ENCODE measurements around the gene AASS.

AASS gene

DNA sequence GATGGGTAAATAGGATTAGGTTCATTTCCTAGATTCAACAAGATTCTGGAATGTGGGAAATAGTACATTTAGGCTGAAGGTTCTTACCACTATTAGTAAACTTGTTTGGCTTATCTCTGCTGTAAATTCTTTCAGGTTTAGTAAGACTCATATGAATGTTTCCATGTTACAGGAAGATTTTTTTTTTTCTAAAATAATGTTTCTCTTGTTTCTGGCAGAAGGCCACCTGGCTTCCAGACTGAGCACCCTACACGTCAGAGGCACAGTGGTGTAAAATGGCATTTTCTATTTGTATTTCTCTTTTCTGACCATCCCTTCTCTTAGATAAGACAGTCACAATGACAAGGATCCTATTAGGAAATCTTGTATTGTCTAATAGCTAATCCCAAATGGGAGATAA is 22.7 kb upstream of the AASS start:
- no peak for TF ChIP-seq EZH2phosphoT487 (conservative IDR thresholded peaks at IDR 0.05; ENCODE audit: low read length)
- no peak for TF ChIP-seq CTCF (IDR thresholded peaks at IDR 0.05; ENCODE audit: insufficient read depth, low read length, poor library complexity, severe bottlenecking)
- H3K27me3 ChIP-seq (ENCODE audit: low read length): no peaks in the 10 kb centered on the region
- H3K4me2 ChIP-seq (ENCODE audit: low read depth, low read length, poor library complexity, severe bottlenecking): no peak overlapping the region
- no peak overlapping the region for H3K27ac ChIP-seq (ENCODE audit: low read depth, low read length)
- H3K4me3 ChIP-seq (ENCODE audit: insufficient read depth, low read length, poor library complexity, severe bottlenecking): no peak overlapping the region
- no peak overlapping the region for H3K9ac ChIP-seq (ENCODE audit: low read length)
- no peaks in the 10 kb centered on the region for H3K9me3 ChIP-seq (ENCODE audit: insufficient read depth, low read length)
- H4K20me1 ChIP-seq (ENCODE audit: low read depth, low read length): no peaks in the 10 kb centered on the region
- H3F3A ChIP-seq (ENCODE audit: insufficient read depth): no peaks in the 10 kb centered on the region
- no peaks in the 10 kb centered on the region for H3K36me3 ChIP-seq (ENCODE audit: low read length)
- no peaks in the 10 kb centered on the region for H3K79me2 ChIP-seq (ENCODE audit: insufficient read depth, low read length)
- H2AFZ ChIP-seq (ENCODE audit: low read depth, low read length, severe bottlenecking): no peak overlapping the region
- H3K9me2 ChIP-seq (replicated peaks; ENCODE audit: insufficient read depth, low read length): no peaks in the 10 kb centered on the region

GRCh38 chr7:122166275-122166674 is 22.2 kb upstream of the AASS start:
- Histone ChIP-seq H3K4me2 (ENCODE audit: low read depth, low read length, poor library complexity, severe bottlenecking) (no peak overlapping the region), H3K27me3 (ENCODE audit: low read length) (no peaks in the 10 kb centered on the region), H3K36me3 (ENCODE audit: low read length) (no peaks in the 10 kb centered on the region), H3K27ac (ENCODE audit: low read depth, low read length) (no peak overlapping the region), H3K9me3 (ENCODE audit: insufficient read depth, low read length) (no peaks in the 10 kb centered on the region), H3K9ac (ENCODE audit: low read length) (no peak overlapping the region), H4K20me1 (ENCODE audit: low read depth, low read length) (no peaks in the 10 kb centered on the region), H2AFZ (ENCODE audit: low read depth, low read length, severe bottlenecking) (no peak overlapping the region), H3K4me3 (ENCODE audit: insufficient read depth, low read length, poor library complexity, severe bottlenecking) (no peak overlapping the region), H3K79me2 (ENCODE audit: insufficient read depth, low read length) (no peaks in the 10 kb centered on the region), H3F3A (ENCODE audit: insufficient read depth) (no peaks in the 10 kb centered on the region), H3K9me2 (replicated peaks; ENCODE audit: insufficient read depth, low read length) (no peaks in the 10 kb centered on the region)
- TF ChIP-seq EZH2phosphoT487 (conservative IDR thresholded peaks at IDR 0.05; ENCODE audit: low read length) (no peak), CTCF (IDR thresholded peaks at IDR 0.05; ENCODE audit: insufficient read depth, low read length, poor library complexity, severe bottlenecking) (no peak)

DNA sequence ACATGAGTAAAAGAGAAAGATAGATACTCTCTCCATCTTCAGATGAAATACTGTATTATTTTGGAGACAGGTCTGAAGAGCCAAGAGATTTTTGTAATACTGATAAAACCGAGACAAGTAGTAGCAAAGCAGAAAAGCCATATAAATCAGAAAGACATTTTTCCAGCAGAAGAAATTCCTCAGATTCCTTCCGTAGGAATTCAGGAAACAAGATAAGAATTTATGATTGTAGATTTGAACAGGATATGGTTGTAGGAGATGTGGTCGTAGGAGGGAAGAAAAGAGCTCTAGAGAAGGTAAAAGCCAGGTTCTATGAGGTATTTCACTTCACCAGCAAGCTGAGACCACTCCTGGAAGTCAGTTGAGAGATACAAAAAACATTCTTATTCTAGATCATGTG is 17.6 kb upstream of the AASS start:
- no peaks in the 10 kb centered on the region for H3K9me3 ChIP-seq (ENCODE audit: insufficient read depth, low read length)
- no peak overlapping the region for H3K9ac ChIP-seq (ENCODE audit: low read length)
- H3K4me2 ChIP-seq (ENCODE audit: low read depth, low read length, poor library complexity, severe bottlenecking): no peak overlapping the region
- H3K4me3 ChIP-seq (ENCODE audit: insufficient read depth, low read length, poor library complexity, severe bottlenecking): no peak overlapping the region
- H3F3A ChIP-seq (ENCODE audit: insufficient read depth): no peaks in the 10 kb centered on the region
- no peaks in the 10 kb centered on the region for H4K20me1 ChIP-seq (ENCODE audit: low read depth, low read length)
- no peaks in the 10 kb centered on the region for H3K9me2 ChIP-seq (replicated peaks; ENCODE audit: insufficient read depth, low read length)
- no peak overlapping the region for H2AFZ ChIP-seq (ENCODE audit: low read depth, low read length, severe bottlenecking)
- H3K27me3 ChIP-seq (ENCODE audit: low read length): no peaks in the 10 kb centered on the region
- no peak overlapping the region for H3K27ac ChIP-seq (ENCODE audit: low read depth, low read length)
- H3K79me2 ChIP-seq (ENCODE audit: insufficient read depth, low read length): no peaks in the 10 kb centered on the region
- TF ChIP-seq EZH2phosphoT487 (conservative IDR thresholded peaks at IDR 0.05; ENCODE audit: low read length) (no peak), CTCF (IDR thresholded peaks at IDR 0.05; ENCODE audit: insufficient read depth, low read length, poor library complexity, severe bottlenecking) (no peak)
- H3K36me3 ChIP-seq (ENCODE audit: low read length): no peaks in the 10 kb centered on the region

- no peaks in the 10 kb centered on the region for H4K20me1 ChIP-seq (ENCODE audit: low read depth, low read length)
- no peaks in the 10 kb centered on the region for H3K79me2 ChIP-seq (ENCODE audit: insufficient read depth, low read length)
- H3K27ac ChIP-seq (ENCODE audit: low read depth, low read length): no peak overlapping the region
- no peak overlapping the region for H2AFZ ChIP-seq (ENCODE audit: low read depth, low read length, severe bottlenecking)
- H3K27me3 ChIP-seq (ENCODE audit: low read length): no peaks in the 10 kb centered on the region
- H3K9me3 ChIP-seq (ENCODE audit: insufficient read depth, low read length): no peaks in the 10 kb centered on the region
- H3K9me2 ChIP-seq (replicated peaks; ENCODE audit: insufficient read depth, low read length): no peaks in the 10 kb centered on the region
- no peak for TF ChIP-seq EZH2phosphoT487 (conservative IDR thresholded peaks at IDR 0.05; ENCODE audit: low read length)
- TF ChIP-seq CTCF (IDR thresholded peaks at IDR 0.05; ENCODE audit: insufficient read depth, low read length, poor library complexity, severe bottlenecking): no peak
- no peak overlapping the region for H3K4me3 ChIP-seq (ENCODE audit: insufficient read depth, low read length, poor library complexity, severe bottlenecking)
- H3K36me3 ChIP-seq (ENCODE audit: low read length): no peaks in the 10 kb centered on the region
- no peaks in the 10 kb centered on the region for H3F3A ChIP-seq (ENCODE audit: insufficient read depth)
- H3K9ac ChIP-seq (ENCODE audit: low read length): no peak overlapping the region
- no peak overlapping the region for H3K4me2 ChIP-seq (ENCODE audit: low read depth, low read length, poor library complexity, severe bottlenecking)
These were observed 11.5 kb upstream of the AASS start for GRCh38 chr7:122155566-122155965.

Measured in SU-DHL-6 (cell line).